ENCODE measurements around the gene ARID3B.

Gene ARID3B

DNA sequence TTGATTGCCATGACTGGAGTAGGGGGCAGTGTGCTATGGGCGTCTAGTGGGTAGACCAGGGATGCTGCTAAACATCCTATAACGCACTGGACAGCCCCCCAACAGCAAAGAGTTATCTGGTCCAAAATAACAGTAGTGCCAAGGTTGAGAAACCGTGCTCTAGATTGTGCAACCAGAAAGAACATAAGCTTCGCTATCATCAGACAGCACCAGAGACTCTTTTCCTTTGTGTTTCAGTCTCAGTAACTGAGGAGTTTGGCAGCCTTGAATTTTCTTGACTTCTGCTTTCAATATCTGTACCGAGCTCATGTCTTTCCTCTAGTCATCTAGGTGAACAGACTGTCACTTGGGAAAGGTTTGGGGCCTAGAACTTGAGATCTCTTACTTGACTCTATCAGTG, 8.8 kb downstream of the ARID3B start:
- Histone ChIP-seq H3K4me3 (replicated peaks; ENCODE audit: low read depth, low read length) (no peak overlapping the region), H3K27me3 (replicated peaks; ENCODE audit: control insufficient read depth, insufficient read depth, low read length) (no peaks in the 10 kb centered on the region), H3K36me3 (ENCODE audit: control insufficient read depth, insufficient read depth, low read length) (peaks cover 20% of the 10 kb centered on the region)
- TF ChIP-seq, protein P1, sequence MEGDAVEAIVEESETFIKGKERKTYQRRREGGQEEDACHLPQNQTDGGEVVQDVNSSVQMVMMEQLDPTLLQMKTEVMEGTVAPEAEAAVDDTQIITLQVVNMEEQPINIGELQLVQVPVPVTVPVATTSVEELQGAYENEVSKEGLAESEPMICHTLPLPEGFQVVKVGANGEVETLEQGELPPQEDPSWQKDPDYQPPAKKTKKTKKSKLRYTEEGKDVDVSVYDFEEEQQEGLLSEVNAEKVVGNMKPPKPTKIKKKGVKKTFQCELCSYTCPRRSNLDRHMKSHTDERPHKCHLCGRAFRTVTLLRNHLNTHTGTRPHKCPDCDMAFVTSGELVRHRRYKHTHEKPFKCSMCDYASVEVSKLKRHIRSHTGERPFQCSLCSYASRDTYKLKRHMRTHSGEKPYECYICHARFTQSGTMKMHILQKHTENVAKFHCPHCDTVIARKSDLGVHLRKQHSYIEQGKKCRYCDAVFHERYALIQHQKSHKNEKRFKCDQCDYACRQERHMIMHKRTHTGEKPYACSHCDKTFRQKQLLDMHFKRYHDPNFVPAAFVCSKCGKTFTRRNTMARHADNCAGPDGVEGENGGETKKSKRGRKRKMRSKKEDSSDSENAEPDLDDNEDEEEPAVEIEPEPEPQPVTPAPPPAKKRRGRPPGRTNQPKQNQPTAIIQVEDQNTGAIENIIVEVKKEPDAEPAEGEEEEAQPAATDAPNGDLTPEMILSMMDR (IDR thresholded peaks at IDR 0.05; ENCODE audit: insufficient read depth, low read length, poor library complexity, severe bottlenecking) = no peak
- DNase-seq (ENCODE audit: extremely low read depth, insufficient read length) = no peak

DNA sequence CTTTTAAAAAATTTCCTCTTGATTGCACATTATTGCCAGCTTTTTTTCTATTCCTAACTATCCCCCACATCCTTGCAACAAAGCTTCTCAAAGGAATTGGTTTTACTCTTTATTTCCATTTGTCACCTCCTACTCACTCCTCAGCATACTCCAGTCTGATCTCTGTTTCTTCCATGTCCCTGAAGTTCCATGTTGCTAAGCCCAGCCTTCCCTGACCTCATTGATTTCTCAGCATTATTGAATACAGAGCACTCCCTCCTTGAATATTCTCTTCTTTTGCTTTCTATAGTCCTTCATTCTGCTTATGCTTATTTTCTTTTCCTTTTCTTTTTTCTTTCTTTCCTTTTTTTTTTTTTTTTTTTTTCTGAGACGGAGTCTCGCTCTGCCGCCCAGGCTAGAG, 10.7 kb downstream of the ARID3B start:
- TF ChIP-seq, protein P1 (IDR thresholded peaks at IDR 0.05; ENCODE audit: insufficient read depth, low read length, poor library complexity, severe bottlenecking) = no peak
- Histone ChIP-seq H3K27me3 (replicated peaks; ENCODE audit: control insufficient read depth, insufficient read depth, low read length) (no peaks in the 10 kb centered on the region), H3K4me3 (replicated peaks; ENCODE audit: low read depth, low read length) (no peak overlapping the region), H3K36me3 (ENCODE audit: control insufficient read depth, insufficient read depth, low read length) (peaks cover 18% of the 10 kb centered on the region)
- DNase-seq (ENCODE audit: extremely low read depth, insufficient read length) = no peak

DNA sequence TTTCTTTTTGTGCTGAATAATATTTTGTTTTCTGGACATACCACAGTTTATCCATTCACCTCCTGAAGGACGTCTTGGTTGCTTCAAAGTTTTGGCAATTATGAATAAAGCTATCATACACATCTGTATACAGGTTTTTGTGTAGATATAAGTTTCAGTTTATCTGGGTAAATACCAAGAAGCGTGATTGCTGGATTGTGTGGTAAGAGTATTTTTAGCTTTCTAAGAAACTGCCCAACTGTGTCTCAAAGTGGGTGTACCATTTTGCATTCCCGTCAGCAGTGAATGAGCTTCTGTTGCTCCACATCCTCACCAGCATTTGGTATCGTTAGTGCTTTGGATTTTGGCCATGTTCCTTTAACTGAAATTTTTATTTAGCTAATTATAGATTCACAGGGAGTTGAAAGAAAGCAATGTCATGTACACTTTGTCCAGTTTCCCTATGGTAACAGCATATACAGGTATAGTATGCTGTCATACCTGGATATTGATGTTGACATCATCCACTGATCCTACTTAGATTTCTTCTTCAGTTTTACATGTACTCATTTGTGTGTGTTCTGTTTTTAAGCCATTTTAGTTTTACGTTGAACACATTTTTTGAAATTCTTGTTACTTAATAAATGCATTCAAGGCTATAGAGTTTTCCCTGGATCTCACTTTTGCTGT, 11.9 kb downstream of the ARID3B start:
- TF ChIP-seq, protein P1 (IDR thresholded peaks at IDR 0.05; ENCODE audit: insufficient read depth, low read length, poor library complexity, severe bottlenecking) = no peak
- no peak for DNase-seq (ENCODE audit: extremely low read depth, insufficient read length)
- Histone ChIP-seq H3K36me3 (ENCODE audit: control insufficient read depth, insufficient read depth, low read length) (peaks cover 18% of the 10 kb centered on the region), H3K27me3 (replicated peaks; ENCODE audit: control insufficient read depth, insufficient read depth, low read length) (no peaks in the 10 kb centered on the region), H3K4me3 (replicated peaks; ENCODE audit: low read depth, low read length) (no peak overlapping the region)

DNA sequence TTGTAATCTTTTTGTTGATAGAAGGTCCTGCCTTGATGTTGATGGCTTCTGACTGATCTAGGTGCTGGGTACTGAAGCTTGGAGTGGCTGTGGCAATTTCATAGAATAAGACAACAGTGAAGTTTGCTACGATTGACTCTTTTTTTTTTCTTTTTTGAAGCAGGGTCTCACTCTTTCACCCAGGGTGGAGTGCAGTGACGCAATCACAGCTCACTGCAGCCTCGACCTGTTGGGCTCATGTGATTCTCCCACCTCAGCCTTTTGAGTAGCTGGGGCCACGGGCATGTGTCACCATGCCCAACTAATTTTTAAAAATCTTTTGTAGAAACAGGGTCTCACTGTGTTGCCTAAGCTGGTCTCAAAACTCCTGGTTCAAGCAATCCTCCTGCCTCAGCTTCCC, 14.2 kb downstream of the ARID3B start:
- Histone ChIP-seq H3K4me3 (replicated peaks; ENCODE audit: low read depth, low read length) (no peak overlapping the region), H3K27me3 (replicated peaks; ENCODE audit: control insufficient read depth, insufficient read depth, low read length) (no peaks in the 10 kb centered on the region), H3K36me3 (ENCODE audit: control insufficient read depth, insufficient read depth, low read length) (peaks cover 13% of the 10 kb centered on the region)
- DNase-seq (ENCODE audit: extremely low read depth, insufficient read length) = no peak
- TF ChIP-seq, protein P1 (IDR thresholded peaks at IDR 0.05; ENCODE audit: insufficient read depth, low read length, poor library complexity, severe bottlenecking) = no peak

DNA sequence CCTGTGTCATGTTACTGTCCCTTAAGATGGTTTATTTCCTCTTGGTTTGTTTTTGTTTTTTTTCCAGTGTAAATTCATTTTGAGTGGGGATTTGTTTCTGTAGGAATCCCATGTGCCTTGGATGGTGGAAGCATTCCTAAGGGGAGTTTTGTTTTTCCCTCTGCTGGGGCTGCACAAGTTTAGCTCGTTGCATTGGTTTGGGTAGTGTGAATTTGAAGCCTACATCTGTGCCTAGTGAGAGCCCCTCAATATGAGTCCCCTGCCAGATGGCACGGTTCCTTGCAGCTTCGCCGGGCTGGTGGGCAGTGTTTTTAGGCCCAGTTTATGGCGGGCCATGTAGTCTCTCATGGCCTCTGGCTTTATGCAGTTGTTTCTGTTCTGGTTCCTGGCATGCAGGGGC, 17.7 kb downstream of the ARID3B start:
- no peak overlapping the region for H3K4me3 ChIP-seq (replicated peaks; ENCODE audit: low read depth, low read length)
- DNase-seq (ENCODE audit: extremely low read depth, insufficient read length) = no peak
- TF ChIP-seq, protein P1 (IDR thresholded peaks at IDR 0.05; ENCODE audit: insufficient read depth, low read length, poor library complexity, severe bottlenecking) = no peak
- H3K36me3 ChIP-seq (ENCODE audit: control insufficient read depth, insufficient read depth, low read length) = peaks cover 12% of the 10 kb centered on the region
- H3K27me3 ChIP-seq (replicated peaks; ENCODE audit: control insufficient read depth, insufficient read depth, low read length) = no peaks in the 10 kb centered on the region

DNA sequence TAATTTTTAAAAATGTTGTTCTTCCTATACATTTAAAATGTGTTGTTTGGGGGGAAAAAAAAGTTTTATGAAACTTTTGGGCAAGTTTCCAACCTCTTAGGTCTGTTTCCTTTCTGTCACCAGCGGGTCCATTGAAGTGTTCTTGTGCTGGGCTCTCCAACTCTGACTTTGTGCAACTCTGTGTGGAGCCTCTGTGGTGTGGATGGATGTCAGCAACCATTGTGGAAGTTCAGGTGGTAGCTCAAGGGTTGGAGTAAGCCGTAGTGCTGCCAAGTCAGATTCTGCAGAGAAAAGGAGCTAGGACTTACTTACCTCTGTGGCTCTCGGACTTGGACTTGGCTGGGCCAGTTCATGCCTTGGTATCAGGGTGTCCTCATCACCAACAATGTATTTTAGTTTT, 22.4 kb downstream of the ARID3B start:
- TF ChIP-seq, protein P1 (IDR thresholded peaks at IDR 0.05; ENCODE audit: insufficient read depth, low read length, poor library complexity, severe bottlenecking) = no peak
- Histone ChIP-seq H3K36me3 (ENCODE audit: control insufficient read depth, insufficient read depth, low read length) (peaks cover 15% of the 10 kb centered on the region), H3K27me3 (replicated peaks; ENCODE audit: control insufficient read depth, insufficient read depth, low read length) (no peaks in the 10 kb centered on the region), H3K4me3 (replicated peaks; ENCODE audit: low read depth, low read length) (no peak overlapping the region)
- no peak for DNase-seq (ENCODE audit: extremely low read depth, insufficient read length)
